ENCODE results near the gene CHCHD10.

Gene CHCHD10

DNA sequence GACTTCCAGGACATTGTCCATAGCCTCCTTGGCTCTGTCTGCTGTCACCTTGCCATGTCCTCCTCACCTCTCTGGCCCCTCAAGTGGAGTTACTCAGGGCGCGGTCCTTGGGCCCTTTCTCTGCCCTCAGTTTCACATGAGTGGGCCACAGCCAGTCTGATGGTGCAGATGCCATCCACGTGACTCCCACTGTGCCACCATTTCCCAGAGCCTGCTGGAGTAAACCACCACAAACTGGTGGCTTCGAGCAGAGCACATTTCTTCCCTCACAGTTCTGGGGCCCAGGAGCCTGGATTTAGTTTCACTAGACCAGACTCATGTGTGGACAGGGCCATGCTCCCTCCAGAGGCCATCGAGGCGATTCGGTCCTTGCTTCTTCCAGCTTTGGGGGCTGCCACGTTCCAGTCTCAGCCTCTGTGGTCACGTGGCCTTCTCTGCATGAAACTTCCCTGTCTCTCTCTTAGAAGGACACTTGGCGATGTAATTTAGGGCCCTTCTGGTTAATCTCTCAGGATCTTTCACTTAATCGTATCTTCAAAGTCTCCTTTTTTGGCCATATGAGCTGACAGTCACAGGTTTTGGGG, 33.6 kb upstream of the CHCHD10 start:
- Histone ChIP-seq H3K4me2 (ENCODE audit: insufficient read depth, low read length) (no peak overlapping the region), H3K27me3 (ENCODE audit: insufficient read depth, low read length, poor library complexity) (no peaks in the 10 kb centered on the region), H3K4me1 (ENCODE audit: insufficient read depth, low read length) (no peaks in the 10 kb centered on the region), H3K4me3 (ENCODE audit: low read depth in 1 of 2, low read length in 2 of 2) (no peak overlapping the region), H3K79me2 (ENCODE audit: insufficient read depth, low read length) (no peaks in the 10 kb centered on the region), H2AFZ (ENCODE audit: low read depth, low read length) (no peak overlapping the region), H4K20me1 (ENCODE audit: insufficient read depth, low read length) (peaks cover 10% of the 10 kb centered on the region), H3K9me3 (ENCODE audit: insufficient read depth, low read length, severe bottlenecking) (no peaks in the 10 kb centered on the region), H3K36me3 (ENCODE audit: insufficient read depth, low read length) (peaks cover 86% of the 10 kb centered on the region), H3K9ac (ENCODE audit: low read depth, low read length) (no peak overlapping the region), H3K27ac (ENCODE audit: low read length) (no peak overlapping the region)
- ATAC-seq (ENCODE audit: insufficient read depth, low read depth) = no peak
- no peak for DNase-seq
- TF ChIP-seq CTCF (IDR thresholded peaks at IDR 0.05; ENCODE audit: borderline replicate concordance, extremely low read depth, low read length, poor library complexity, severe bottlenecking) = no peak
- TF ChIP-seq EZH2 (IDR thresholded peaks at IDR 0.05; ENCODE audit: borderline replicate concordance, low read depth, low read length, severe bottlenecking) = no peak

GRCh38 chr22:23800297-23801237, 32.8 kb upstream of the CHCHD10 start:
- Histone ChIP-seq H3K9ac (ENCODE audit: low read depth, low read length) (no peak overlapping the region), H3K27me3 (ENCODE audit: insufficient read depth, low read length, poor library complexity) (no peaks in the 10 kb centered on the region), H3K27ac (ENCODE audit: low read length) (no peak overlapping the region), H4K20me1 (ENCODE audit: insufficient read depth, low read length) (peaks cover 12% of the 10 kb centered on the region), H3K79me2 (ENCODE audit: insufficient read depth, low read length) (no peaks in the 10 kb centered on the region), H2AFZ (ENCODE audit: low read depth, low read length) (no peak overlapping the region), H3K4me2 (ENCODE audit: insufficient read depth, low read length) (no peak overlapping the region), H3K4me3 (ENCODE audit: low read depth in 1 of 2, low read length in 2 of 2) (no peak overlapping the region), H3K9me3 (ENCODE audit: insufficient read depth, low read length, severe bottlenecking) (no peaks in the 10 kb centered on the region), H3K36me3 (ENCODE audit: insufficient read depth, low read length) (peaks cover 86% of the 10 kb centered on the region), H3K4me1 (ENCODE audit: insufficient read depth, low read length) (no peaks in the 10 kb centered on the region)
- ATAC-seq (ENCODE audit: insufficient read depth, low read depth) (no peak), DNase-seq (no peak)
- TF ChIP-seq EZH2 (IDR thresholded peaks at IDR 0.05; ENCODE audit: borderline replicate concordance, low read depth, low read length, severe bottlenecking) (no peak), CTCF (IDR thresholded peaks at IDR 0.05; ENCODE audit: borderline replicate concordance, extremely low read depth, low read length, poor library complexity, severe bottlenecking) (no peak)

GRCh38 chr22:23796461-23796860, 28.7 kb upstream of the CHCHD10 start:
- no peak overlapping the region for H3K27ac ChIP-seq (ENCODE audit: low read length)
- H3K9ac ChIP-seq (ENCODE audit: low read depth, low read length) = no peak overlapping the region
- H3K4me3 ChIP-seq (ENCODE audit: low read depth in 1 of 2, low read length in 2 of 2) = no peak overlapping the region
- no peaks in the 10 kb centered on the region for H3K27me3 ChIP-seq (ENCODE audit: insufficient read depth, low read length, poor library complexity)
- TF ChIP-seq EZH2 (IDR thresholded peaks at IDR 0.05; ENCODE audit: borderline replicate concordance, low read depth, low read length, severe bottlenecking) = no peak
- no peak for TF ChIP-seq CTCF (IDR thresholded peaks at IDR 0.05; ENCODE audit: borderline replicate concordance, extremely low read depth, low read length, poor library complexity, severe bottlenecking)
- peaks cover 85% of the 10 kb centered on the region for H3K36me3 ChIP-seq (ENCODE audit: insufficient read depth, low read length)
- no peak overlapping the region for H3K4me2 ChIP-seq (ENCODE audit: insufficient read depth, low read length)
- no peak for ATAC-seq (ENCODE audit: insufficient read depth, low read depth)
- H2AFZ ChIP-seq (ENCODE audit: low read depth, low read length) = no peak overlapping the region
- H4K20me1 ChIP-seq (ENCODE audit: insufficient read depth, low read length) = peaks cover 27% of the 10 kb centered on the region
- no peaks in the 10 kb centered on the region for H3K9me3 ChIP-seq (ENCODE audit: insufficient read depth, low read length, severe bottlenecking)
- no peaks in the 10 kb centered on the region for H3K4me1 ChIP-seq (ENCODE audit: insufficient read depth, low read length)
- H3K79me2 ChIP-seq (ENCODE audit: insufficient read depth, low read length) = peaks cover 21% of the 10 kb centered on the region
- no peak for DNase-seq
